Neural cell (in vitro differentiated cells): ENCODE data around the gene CITED1. TPM values are rescaled to one million over a fixed set of nuclear protein-coding genes. Genes with fewer than 3 reads are reported as not detected.

ENCODE experiments used
- H2AFZ ChIP-seq: fragments of 200-600, 300-800 bp; sonication (generic), shearing (Covaris generic); 2 replicates; pipeline ENCODE4 v1.6.0; 2014; ENCODE audit warnings: low read depth, mild to moderate bottlenecking, antibody characterized with exemption, low read length, moderate library complexity
- H3F3A ChIP-seq: fragments of 200-600 bp; shearing (Covaris generic); 2 replicates; pipeline ENCODE4 v1.6.1; 2016; ENCODE audit warnings: mild to moderate bottlenecking, moderate library complexity, mixed read lengths, antibody characterized with exemption, low read length; ENCODE audit not compliant: insufficient read depth, poor library complexity, severe bottlenecking
- H3K27ac ChIP-seq: fragments of 200-600, 300-800 bp; sonication (generic), shearing (Covaris generic); 2 replicates; pipeline ENCODE4 v1.5.1; 2014; ENCODE audit warnings: mild to moderate bottlenecking, low read length, moderate library complexity
- H3K27me3 ChIP-seq: fragments of 300-800, 200-600 bp; sonication (generic), shearing (Covaris generic); 2 replicates; pipeline ENCODE4 v1.6.0; 2014; ENCODE audit warnings: mild to moderate bottlenecking, low read depth, low read length, moderate library complexity; ENCODE audit not compliant: insufficient read depth
- H3K36me3 ChIP-seq: fragments of 300-800, 200-600 bp; sonication (generic), shearing (Covaris generic); 2 replicates; pipeline ENCODE4 v1.5.1; 2014; ENCODE audit warnings: mild to moderate bottlenecking, antibody characterized with exemption, low read length, moderate library complexity; ENCODE audit not compliant: insufficient read depth
- H3K4me2 ChIP-seq: fragments of 300-800, 200-600 bp; sonication (generic), shearing (Covaris generic); 2 replicates; pipeline ENCODE4 v1.6.0; 2014; ENCODE audit warnings: mild to moderate bottlenecking, low read length
- H3K4me3 ChIP-seq: fragments of 300-800, 200-600 bp; sonication (generic), shearing (Covaris generic); 2 replicates; pipeline ENCODE4 v1.5.1; 2014; ENCODE audit warnings: mild to moderate bottlenecking, low read length, moderate library complexity
- H3K79me2 ChIP-seq: fragments of 200-600 bp; shearing (Covaris generic); replicated peaks from 2 replicates; pipeline ENCODE4 v1.6.0; 2014; ENCODE audit warnings: mild to moderate bottlenecking, low read length, moderate library complexity; ENCODE audit not compliant: insufficient read depth
- H3K9ac ChIP-seq: fragments of 300-800, 200-600 bp; sonication (generic), shearing (Covaris generic); 2 replicates; pipeline ENCODE4 v1.6.1; 2016; ENCODE audit warnings: mild to moderate bottlenecking, low read length, mixed read lengths
- H3K9me2 ChIP-seq: fragments of 200-600 bp; shearing (Covaris generic); 2 replicates; pipeline ENCODE4 v1.6.1; 2016; ENCODE audit warnings: mild to moderate bottlenecking, low read length, mixed read lengths; ENCODE audit not compliant: insufficient read depth
- H3K9me3 ChIP-seq: fragments of 200-600, 300-800 bp; sonication (generic), shearing (Covaris generic); 2 replicates; pipeline ENCODE4 v1.6.1; 2016; ENCODE audit warnings: mild to moderate bottlenecking, mixed run types, low read length, moderate library complexity, mixed read lengths
- H4K20me1 ChIP-seq: fragments of 200-600 bp; shearing (Covaris generic); 2 replicates; pipeline ENCODE4 v1.6.1; 2016; ENCODE audit warnings: mild to moderate bottlenecking, mixed run types; ENCODE audit not compliant: insufficient read depth
- EP300 ChIP-seq: fragments of 450-650 bp; conservative IDR thresholded peaks from 2 replicates; pipeline ENCODE4 v1.6.1; 2014; ENCODE audit warnings: antibody characterized with exemption, mild to moderate bottlenecking, moderate library complexity; ENCODE audit not compliant: poor library complexity, severe bottlenecking
- EZH2 ChIP-seq: fragments of 200-600, 300-800 bp; shearing (Covaris generic), sonication (generic); IDR thresholded peaks from 2 replicates; pipeline ENCODE4 v1.6.1; 2014; ENCODE audit warnings: antibody characterized with exemption, low read length, borderline replicate concordance, mild to moderate bottlenecking; ENCODE audit not compliant: insufficient read depth, poor library complexity, severe bottlenecking
- MXI1 ChIP-seq: fragments of 450-650 bp; conservative IDR thresholded peaks from 2 replicates; pipeline ENCODE4 v1.6.1; 2014; ENCODE audit warnings: antibody characterized with exemption, mild to moderate bottlenecking; ENCODE audit not compliant: poor library complexity, severe bottlenecking
- POLR2AphosphoS5 ChIP-seq: IDR thresholded peaks from 2 replicates; pipeline ENCODE4 v1.6.1; 2012
- RAD21 ChIP-seq: fragments of 450-650 bp; conservative IDR thresholded peaks from 2 replicates; pipeline ENCODE4 v1.6.1; 2014; ENCODE audit warnings: antibody characterized with exemption, mild to moderate bottlenecking, moderate library complexity
- SMC3 ChIP-seq: fragments of 450-650 bp; conservative IDR thresholded peaks from 2 replicates; pipeline ENCODE4 v1.6.1; 2014; ENCODE audit warnings: antibody characterized with exemption, mild to moderate bottlenecking, moderate library complexity; ENCODE audit not compliant: poor library complexity
- TAF1 ChIP-seq: IDR thresholded peaks from 2 replicates; pipeline ENCODE4 v1.6.1; 2012; ENCODE audit warnings: low read depth
- polyA plus RNA-seq: library from polyadenylated mRNA; depleted of rRNA; stranded (reverse); fragments of >200 nt; gene quantifications from 2 replicates; pipeline ENCODE4 v1.2.3, GENCODE V29; 2014
- TF ChIP-seq, protein P1 (sequence below): fragments of 450-650 bp; IDR thresholded peaks from 2 replicates; pipeline ENCODE4 v1.5.1; 2014; ENCODE audit warnings: antibody characterized with exemption, mild to moderate bottlenecking, moderate library complexity; ENCODE audit not compliant: poor library complexity, severe bottlenecking
- TF ChIP-seq, protein P2 (sequence below): IDR thresholded peaks from 2 replicates; pipeline ENCODE4 v1.6.1; 2012; ENCODE audit warnings: borderline replicate concordance

Gene CITED1
- polyA plus RNA-seq, 1 donor from 2014 or later: 24.1 TPM

DNA sequence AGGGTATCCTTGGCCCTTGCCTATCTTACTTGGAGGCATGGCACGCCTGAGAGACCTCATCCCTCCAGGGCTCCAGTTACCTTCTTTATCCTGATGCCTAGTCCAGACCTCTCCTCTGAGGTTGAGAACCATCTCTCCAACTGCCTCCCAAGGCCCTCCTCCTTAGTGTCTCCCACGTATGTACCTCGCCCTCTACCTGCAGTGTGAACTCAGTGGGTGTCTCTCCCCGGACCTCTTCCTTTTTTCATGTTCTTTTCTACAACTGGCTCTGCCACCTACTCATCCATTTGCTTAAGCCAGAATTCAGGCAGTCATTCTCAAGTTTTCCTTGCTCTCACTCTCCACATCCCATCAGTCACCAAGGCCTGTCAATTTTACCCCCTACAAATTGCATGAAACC lies 45.3 kb downstream of the CITED1 start:
- no peaks in the 10 kb centered on the region for H3K79me2 ChIP-seq
- no peak overlapping the region for H2AFZ ChIP-seq
- no peaks in the 10 kb centered on the region for H3K27me3 ChIP-seq
- no peak overlapping the region for H3K4me3 ChIP-seq
- H4K20me1 ChIP-seq: no peaks in the 10 kb centered on the region
- H3K9ac ChIP-seq: no peak overlapping the region
- TF ChIP-seq TAF1 (no peak), EP300 (no peak), EZH2 (no peak), POLR2AphosphoS5 (no peak), SMC3 (no peak), RAD21 (no peak), MXI1 (no peak)
- TF ChIP-seq, protein P1, sequence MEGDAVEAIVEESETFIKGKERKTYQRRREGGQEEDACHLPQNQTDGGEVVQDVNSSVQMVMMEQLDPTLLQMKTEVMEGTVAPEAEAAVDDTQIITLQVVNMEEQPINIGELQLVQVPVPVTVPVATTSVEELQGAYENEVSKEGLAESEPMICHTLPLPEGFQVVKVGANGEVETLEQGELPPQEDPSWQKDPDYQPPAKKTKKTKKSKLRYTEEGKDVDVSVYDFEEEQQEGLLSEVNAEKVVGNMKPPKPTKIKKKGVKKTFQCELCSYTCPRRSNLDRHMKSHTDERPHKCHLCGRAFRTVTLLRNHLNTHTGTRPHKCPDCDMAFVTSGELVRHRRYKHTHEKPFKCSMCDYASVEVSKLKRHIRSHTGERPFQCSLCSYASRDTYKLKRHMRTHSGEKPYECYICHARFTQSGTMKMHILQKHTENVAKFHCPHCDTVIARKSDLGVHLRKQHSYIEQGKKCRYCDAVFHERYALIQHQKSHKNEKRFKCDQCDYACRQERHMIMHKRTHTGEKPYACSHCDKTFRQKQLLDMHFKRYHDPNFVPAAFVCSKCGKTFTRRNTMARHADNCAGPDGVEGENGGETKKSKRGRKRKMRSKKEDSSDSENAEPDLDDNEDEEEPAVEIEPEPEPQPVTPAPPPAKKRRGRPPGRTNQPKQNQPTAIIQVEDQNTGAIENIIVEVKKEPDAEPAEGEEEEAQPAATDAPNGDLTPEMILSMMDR: no peak
- TF ChIP-seq, protein P2, sequence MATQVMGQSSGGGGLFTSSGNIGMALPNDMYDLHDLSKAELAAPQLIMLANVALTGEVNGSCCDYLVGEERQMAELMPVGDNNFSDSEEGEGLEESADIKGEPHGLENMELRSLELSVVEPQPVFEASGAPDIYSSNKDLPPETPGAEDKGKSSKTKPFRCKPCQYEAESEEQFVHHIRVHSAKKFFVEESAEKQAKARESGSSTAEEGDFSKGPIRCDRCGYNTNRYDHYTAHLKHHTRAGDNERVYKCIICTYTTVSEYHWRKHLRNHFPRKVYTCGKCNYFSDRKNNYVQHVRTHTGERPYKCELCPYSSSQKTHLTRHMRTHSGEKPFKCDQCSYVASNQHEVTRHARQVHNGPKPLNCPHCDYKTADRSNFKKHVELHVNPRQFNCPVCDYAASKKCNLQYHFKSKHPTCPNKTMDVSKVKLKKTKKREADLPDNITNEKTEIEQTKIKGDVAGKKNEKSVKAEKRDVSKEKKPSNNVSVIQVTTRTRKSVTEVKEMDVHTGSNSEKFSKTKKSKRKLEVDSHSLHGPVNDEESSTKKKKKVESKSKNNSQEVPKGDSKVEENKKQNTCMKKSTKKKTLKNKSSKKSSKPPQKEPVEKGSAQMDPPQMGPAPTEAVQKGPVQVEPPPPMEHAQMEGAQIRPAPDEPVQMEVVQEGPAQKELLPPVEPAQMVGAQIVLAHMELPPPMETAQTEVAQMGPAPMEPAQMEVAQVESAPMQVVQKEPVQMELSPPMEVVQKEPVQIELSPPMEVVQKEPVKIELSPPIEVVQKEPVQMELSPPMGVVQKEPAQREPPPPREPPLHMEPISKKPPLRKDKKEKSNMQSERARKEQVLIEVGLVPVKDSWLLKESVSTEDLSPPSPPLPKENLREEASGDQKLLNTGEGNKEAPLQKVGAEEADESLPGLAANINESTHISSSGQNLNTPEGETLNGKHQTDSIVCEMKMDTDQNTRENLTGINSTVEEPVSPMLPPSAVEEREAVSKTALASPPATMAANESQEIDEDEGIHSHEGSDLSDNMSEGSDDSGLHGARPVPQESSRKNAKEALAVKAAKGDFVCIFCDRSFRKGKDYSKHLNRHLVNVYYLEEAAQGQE: no peak
- no peak overlapping the region for H3K27ac ChIP-seq
- H3K9me3 ChIP-seq: no peaks in the 10 kb centered on the region
- no peaks in the 10 kb centered on the region for H3F3A ChIP-seq
- H3K4me2 ChIP-seq: no peak overlapping the region
- no peaks in the 10 kb centered on the region for H3K36me3 ChIP-seq
- no peaks in the 10 kb centered on the region for H3K9me2 ChIP-seq

DNA sequence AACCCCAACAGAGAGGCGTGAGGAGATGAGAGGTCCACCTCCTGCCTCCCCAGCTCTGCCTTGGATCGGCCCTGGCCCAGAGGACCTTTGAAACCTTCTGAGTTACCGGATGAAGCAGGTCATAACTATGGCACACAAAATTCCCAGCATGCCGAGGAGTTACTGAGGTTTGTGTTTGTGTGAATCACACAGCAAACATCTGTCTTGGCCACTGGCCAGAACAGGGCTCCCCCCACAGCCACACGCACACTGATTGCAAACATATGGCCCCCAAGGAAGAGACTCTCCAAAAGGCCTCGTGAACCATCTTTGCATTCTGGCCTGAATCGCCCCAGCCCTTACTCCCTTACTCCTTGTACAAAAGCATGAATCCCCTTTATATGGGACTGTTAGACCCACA lies 47.5 kb downstream of the CITED1 start:
- no peak overlapping the region for H3K4me3 ChIP-seq
- H3F3A ChIP-seq: no peaks in the 10 kb centered on the region
- H3K27me3 ChIP-seq: no peaks in the 10 kb centered on the region
- no peak overlapping the region for H2AFZ ChIP-seq
- no peak overlapping the region for H3K27ac ChIP-seq
- no peaks in the 10 kb centered on the region for H3K79me2 ChIP-seq
- no peak overlapping the region for H3K9ac ChIP-seq
- no peak for TF ChIP-seq SMC3
- no peak for TF ChIP-seq RAD21
- TF ChIP-seq, protein P2: no peak
- TF ChIP-seq, protein P1: no peak
- no peak for TF ChIP-seq EZH2
- TF ChIP-seq POLR2AphosphoS5: no peak
- H3K9me3 ChIP-seq: no peaks in the 10 kb centered on the region
- H3K9me2 ChIP-seq: no peaks in the 10 kb centered on the region
- no peaks in the 10 kb centered on the region for H4K20me1 ChIP-seq
- H3K36me3 ChIP-seq: no peaks in the 10 kb centered on the region
- H3K4me2 ChIP-seq: no peak overlapping the region
